ENCODE data around the gene TANGO6.
A peak's percentile ranks its signal among the peaks of the same experiment; 100 is the strongest.

The TANGO6 gene

GRCh38 chr16:69064764-69065313 is 221.5 kb downstream of the TANGO6 start:
- no peak for DNase-seq

- DNase-seq: no peak
Observed at GRCh38 chr16:69069504-69069903, 226.2 kb downstream of the TANGO6 start.

GRCh38 chr16:69071036-69071435 is 227.7 kb downstream of the TANGO6 start:
- DNase-seq: no peak

DNA sequence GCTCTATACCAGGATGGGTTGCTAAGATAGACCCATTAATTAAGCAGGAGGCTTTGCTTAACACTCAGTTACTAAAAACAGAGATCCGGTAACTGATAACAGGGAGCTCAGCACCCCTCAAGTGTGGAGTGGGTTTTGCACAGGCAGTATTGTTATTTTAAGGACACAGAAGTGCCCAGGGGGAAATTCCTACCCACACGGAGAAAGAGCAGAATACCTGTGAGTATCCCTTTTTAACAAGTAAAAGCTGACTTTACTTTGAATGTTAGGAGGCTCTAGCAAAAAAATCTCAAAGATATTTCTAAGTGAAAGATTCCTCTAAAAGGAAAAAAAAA is 229.3 kb downstream of the TANGO6 start:
- DNase-seq: no peak

DNA sequence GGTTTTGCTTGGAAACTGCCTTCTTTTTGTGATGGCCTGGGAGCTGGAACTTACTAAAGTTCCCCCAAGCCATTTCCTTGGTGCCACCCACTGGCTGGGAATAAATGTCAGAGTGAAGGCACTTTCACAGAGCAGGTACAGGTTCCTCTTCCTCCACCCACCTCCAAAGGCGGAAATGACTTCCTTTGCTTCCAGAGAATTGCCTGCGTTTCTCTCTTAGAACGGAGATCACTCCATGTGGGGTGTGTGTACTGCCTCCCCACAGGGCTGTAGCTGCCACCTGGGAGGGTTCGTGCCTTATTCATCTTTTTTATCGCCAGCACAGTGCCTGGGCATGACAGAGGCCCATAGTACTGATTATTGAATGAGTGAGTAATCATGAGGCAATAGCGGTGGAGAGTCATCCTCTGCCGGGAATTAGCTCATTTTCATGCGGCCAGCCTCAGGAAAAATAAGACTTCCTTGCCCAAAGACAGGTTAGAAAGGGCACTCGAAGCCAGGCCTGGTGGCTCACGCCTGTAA is 229.9 kb downstream of the TANGO6 start:
- DNase-seq: no peak

DNA sequence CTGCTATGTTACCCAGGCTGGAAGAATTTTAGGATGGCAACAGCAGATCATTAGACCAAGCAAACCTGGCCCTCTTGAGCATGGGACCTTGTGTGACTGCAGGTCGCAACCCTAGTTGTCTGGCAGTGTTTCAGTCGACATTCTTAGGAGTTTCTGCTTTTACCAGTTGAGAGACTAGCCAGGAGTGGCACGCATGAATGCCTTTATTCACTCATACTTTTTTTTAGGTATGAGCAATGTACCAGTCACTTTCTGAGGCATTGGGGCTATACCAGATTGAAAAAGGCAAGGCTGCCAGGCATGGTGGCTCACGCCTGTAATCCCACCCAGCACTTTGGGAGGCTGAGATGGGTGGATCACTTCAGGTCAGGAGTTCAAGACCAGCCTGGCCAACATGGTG is 233.9 kb downstream of the TANGO6 start:
- DNase-seq: no peak

DNA sequence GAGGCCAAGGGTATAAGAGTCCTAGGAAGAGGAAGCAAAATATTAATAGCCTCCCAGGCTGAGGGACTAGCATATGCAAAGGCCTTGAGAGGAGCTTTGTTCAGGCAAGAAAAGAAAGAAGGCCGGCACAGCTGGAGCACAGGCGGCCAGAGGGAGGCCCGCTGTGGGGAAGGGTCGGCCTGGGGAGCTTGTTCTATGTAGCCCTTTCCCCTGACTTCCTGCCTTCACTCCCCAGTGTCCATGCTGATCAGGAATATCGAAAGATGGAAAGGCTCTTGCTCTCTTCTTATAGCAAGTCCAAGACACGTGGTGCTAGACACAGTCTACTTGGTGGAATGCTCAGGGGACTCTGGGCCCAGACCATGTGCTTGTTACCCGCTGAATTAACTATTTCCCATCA is 234.7 kb downstream of the TANGO6 start:
- DNase-seq: no peak

DNA sequence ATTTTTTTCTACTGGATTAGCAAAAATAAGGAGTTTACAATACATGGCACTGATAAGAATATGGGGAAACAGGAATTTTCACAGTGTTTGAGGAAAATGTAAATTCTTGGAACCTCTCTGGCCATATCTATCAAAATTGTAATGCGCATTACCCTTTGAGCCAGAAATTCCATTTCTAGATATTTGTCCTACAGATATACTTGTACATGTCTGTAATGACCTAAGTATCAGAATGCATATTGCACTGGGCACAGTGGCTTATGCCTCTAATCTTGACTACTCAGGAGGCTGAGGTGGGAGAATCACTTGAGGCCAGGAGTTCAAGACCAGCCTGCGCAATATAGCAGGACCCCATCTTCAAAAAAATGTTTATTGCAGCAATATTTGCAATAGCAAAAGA is 236.4 kb downstream of the TANGO6 start:
- DNase-seq: no peak

- DNase-seq: no peak
Observed at GRCh38 chr16:69083306-69083941, 240.1 kb downstream of the TANGO6 start.

DNA sequence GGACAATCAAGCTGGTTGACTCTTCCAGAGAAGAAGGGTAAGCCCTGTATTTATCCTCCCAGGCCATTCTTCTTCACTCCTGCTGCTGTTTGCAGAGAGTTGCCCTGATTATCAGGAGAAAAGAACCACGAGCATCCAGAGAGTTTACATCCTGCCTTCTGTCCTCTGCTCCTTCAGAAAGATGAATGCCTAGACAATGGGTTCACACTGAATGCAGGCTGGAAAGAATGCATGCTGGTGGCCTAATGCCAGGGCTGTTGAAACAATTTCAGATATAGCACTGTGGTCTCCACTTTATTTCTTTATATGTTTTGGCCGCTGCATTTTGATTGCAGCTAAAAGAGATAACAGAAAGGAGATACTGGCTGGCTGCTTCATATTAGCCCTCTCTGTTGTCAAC is 241.0 kb downstream of the TANGO6 start:
- no peak for DNase-seq

DNA sequence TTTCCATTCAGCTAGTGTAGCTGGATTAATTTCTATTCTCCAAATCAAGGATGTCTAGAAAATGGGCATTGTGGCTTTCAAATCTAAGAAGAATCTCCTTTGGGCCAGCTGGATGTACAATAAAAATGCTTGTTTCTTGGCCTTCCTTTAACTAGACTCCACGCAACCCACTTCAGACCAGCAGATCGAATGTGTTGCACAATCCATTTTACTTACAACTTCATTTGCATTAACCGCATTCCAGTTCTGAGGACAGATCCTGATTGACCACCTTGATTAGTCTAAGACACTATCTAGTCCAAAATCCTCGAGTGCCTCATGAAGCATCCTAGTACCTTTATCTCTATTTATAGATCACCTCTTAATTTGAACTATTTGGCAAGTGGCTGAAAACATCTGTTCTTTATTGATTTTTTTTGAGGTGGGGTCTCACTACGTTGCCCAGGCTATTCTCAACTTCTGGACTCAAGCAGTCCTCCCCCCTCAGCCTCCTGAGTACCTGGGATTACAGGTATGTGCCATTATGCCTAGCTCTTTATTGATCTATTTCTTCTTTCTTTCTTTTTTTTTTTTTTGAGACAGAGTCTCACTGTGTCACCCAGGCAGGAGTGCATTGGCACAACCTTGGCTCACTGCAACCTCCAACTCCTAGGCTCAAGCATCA is 241.8 kb downstream of the TANGO6 start:
- no peak for DNase-seq

DNA sequence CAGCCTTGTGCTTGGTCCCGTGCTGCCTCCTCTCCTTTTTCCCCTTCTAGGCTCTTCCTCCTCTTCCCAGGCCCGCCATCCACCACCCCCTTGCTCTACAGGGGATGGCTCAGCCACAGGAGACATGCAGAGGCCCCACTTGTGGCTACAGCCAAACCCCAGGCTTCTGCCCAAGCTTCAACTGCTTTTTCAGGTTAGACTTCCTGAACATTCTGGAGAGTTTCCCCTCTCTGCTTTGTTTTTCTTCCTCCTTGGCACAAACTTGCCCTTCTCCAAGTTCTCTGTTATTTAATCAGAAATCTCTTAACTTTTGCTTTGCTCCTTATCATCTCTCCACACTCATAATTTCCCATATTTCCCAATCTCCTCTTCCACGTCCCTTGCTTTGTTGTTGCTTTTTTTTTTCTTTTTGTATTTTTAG is 243.8 kb downstream of the TANGO6 start:
- DNase-seq: no peak

DNA sequence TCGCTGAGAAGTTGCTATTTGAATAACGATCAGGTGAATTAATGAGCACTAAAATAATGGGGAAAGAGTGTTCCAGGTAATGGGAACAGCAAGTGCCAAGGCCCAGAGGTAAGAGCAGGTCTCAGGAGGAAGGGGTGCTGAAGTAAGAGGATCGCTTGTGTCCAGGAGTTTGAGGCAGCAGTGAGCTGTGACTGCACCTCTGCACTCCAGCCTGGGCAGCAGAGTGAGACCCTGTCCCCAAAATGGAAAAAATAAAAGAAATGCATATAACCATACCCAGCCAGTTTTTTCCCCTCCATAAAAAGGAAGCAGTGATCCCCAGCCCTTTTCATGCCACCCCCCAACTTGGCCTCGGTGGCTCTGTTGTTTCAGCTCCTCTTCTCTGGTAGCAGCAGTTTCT is 245.4 kb downstream of the TANGO6 start:
- no peak for DNase-seq

DNA sequence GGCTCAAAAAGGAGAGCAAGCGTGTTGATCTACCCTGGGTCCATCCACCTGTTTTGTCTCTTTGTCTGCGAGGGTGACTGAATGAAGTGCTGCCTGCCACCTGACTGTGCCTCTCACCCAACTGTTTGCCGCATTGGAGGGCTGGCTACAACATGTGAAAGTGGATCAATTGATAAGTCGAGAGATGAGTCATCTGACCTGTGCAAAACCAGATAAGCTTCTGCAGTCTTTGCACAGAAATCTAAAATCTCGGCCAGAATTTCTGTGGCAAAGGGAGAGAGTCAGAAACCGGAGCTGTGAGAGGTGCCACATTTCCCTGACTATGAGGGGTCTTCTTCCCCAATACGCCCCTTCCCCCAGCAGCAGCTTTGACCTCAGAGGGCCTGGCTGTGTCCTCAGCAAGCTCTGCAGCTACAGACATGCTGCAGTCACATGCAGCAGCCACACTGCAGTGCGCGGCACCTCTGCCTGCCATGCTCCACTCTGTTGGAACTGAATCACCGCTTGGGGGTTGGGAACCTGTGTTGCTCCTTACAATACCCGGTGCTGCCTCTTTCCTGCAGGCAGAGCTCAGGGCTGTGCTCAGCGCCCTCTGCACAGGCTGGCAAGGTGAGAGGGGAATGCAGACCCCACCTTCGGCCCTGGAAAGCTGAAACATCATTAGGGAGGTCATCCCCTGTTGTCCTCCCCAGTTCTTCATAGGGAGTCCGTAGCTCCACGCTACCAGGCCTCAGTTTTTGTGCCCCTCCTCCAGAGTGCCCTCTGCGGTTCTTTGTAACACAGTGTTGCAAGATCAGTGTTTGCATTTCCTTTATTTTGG is 246.0 kb downstream of the TANGO6 start:
- DNase-seq: no peak

DNA sequence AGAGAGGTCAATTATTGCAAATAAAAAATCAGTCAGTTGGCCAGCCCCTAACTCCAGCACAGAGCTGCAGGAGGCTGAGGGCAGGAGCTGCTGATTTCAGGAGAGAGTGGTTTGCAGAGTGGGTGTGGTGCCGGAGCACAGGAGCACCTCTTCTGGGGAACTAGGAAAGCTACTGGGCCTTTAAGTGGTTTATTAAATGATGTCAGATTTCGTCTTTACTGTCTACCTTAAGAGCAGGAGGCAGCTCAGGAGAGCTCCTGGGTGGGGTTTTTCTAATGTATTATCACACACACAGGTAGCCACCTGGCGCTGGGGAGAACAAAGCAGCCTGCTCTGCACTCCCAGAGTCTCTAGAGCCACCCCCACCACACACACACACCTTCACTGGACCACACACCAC is 250.6 kb downstream of the TANGO6 start:
- no peak for DNase-seq

- DNase-seq: no peak
Observed at GRCh38 chr16:69094501-69094900, 251.2 kb downstream of the TANGO6 start.

DNA sequence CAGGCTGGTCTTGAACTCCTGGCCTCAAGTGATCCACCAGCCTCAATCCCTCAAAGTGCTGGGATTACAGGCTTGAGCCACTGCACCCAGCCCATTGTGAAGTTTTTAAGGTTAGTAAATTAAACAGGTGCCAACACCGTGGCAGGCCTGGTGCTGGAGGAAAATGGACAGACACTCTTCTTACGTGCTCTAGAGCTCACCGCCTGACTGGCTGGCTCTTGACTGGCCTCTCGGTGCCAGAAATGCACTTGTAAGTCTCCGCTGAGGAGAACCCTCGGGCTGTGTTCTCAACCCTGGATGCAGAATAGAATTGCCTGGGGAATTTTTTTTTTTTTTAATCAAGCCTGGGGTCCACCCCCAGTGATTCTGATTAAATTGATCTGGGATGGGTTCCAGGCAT is 251.9 kb downstream of the TANGO6 start:
- DNase-seq: no peak

GRCh38 chr16:69100071-69100691 is 256.9 kb downstream of the TANGO6 start:
- DNase-seq: no peak

GRCh38 chr16:69105501-69106361 is 262.4 kb downstream of the TANGO6 start, which contains the start of gene HAS3:
TSS of gene HAS3 (plus strand) at chr16:69105653. CDS start at chr16:69109396, 3,743 bp downstream.
- peak; percentile 56 for DNase-seq

GRCh38 chr16:69106491-69107315 is 263.4 kb downstream of the TANGO6 start:
- DNase-seq: no peak

- DNase-seq: no peak
Observed at GRCh38 chr16:69107316-69107962, 264.1 kb downstream of the TANGO6 start.
